HG03045 (cell line): ENCODE results near the gene DENND1B.
"Not testable (repeated sequence)": the region's sequence is repeated elsewhere in the genome, so short reads cannot be mapped to it uniquely, and the experiment has no call there.

Source experiments
- ATAC-seq: cut with Tn5 transposase; IDR thresholded peaks from one replicate; pipeline ENCODE4 v1.9.1; 2021; ENCODE audit warnings: mild to moderate bottlenecking, moderate library complexity; ENCODE audit not compliant: unreplicated experiment

The DENND1B gene

DNA sequence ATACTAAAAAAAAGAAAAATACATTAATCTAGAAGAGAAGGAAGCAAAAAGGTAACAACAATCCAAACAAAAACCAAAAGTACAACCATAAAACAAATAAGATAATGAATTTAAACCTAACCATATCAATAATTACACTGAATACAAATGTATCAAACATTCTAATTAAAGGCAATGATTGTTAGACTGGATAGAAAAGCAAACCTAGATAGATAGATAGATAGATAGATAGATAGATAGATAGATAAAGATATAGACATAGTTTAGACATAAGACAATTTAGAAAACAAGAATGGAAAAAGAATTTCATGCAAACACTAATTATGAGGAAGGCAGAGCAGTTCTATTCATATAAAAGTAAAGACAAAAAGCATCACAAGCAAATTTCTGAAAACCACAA is 24.9 kb downstream of the DENND1B start:
- no peak for ATAC-seq

DNA sequence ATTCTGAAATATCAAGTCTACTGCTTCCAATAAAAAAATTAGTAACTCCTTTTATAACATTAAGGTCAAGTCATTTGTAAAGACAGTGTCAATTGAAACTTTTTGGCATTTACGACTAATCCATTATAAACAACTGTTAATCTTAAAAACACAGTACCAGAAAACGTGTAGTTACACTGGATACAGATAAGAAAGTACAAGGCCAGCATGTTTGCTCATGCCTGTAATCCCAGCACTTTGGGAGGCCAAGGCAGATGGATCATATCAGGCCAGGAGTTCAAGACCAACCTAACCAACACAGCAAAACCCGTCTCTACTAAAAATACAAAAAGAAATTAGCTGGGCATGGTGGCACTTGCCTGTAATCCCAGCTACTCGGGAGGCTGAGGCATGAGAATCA is 29.4 kb downstream of the DENND1B start:
- ATAC-seq, result no peak

DNA sequence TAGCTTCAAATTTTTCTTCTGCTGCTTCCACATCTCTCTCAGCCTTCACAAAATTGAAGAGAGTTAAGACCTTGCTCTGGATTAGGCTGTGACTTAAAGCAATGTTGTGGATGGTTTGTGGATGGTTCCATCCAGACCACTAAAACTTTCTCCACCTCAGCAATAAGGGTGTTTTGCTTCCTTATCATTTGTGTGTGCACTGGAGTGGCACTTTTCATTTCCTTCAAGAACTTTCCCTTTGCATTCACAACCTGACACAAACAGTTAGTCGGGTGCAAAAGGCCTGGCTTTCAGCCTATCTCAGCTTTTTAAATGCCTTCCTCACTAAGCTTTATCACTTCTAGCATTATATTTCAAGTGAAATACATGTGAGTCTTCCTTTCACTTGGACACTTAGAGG is 30.3 kb downstream of the DENND1B start:
- ATAC-seq, result no peak

DNA sequence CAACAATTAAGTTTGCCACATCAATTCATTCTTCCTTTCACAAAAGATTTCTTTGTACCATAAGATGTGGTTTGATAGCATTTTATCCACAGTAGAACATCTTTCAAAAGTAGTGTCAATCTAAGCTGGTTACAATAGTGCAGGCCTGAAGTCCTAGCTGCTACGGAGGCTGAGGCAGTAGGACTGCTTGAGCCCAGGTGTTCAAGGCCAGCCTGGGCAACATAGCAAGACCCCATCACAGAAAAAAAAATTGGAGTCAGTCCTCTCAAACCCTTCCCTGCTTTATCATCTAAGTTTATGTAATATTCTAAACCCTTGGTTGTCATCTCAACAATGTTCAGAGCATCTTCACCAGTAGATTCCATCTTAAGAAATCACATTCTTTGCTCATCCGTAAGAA is 31.7 kb downstream of the DENND1B start:
- ATAC-seq, result no peak

DNA sequence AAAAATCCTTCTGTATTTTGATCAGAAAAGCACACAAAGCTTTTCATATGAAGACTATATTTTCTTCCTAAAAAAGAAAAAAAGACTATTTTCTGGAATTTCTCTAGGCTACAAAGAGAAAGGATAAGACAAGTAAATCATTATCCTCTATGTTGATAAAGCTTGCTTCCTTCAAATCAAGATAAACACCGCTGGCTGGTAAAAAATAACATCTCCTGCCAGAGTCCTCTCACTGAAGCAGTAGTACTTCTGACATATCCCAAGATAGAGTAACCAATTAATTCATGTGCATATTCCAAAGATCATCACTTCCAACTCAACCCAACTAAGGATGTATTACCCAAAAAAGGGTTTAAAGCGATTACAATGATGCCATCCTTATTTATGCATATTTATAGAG is 34.3 kb downstream of the DENND1B start:
- no peak for ATAC-seq

DNA sequence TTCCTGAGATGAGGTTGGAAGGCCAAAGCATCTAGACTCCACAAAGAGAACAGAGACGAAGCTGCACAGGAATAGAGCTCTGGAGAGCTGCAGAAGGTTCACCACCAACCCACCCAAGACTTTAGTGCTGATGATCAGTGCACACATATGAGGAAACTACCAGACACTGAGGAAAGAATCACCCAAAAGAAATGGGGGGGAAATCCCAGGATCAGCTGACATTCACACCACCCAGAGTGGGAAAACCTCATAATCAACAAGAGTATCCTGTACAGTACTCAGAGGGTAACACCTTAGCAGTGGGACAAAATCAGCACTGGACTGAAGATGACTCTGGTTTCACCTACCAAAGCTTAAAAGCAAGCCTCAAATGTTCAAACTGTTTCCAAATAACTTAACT is 36.4 kb downstream of the DENND1B start:
- ATAC-seq, result no peak

DNA sequence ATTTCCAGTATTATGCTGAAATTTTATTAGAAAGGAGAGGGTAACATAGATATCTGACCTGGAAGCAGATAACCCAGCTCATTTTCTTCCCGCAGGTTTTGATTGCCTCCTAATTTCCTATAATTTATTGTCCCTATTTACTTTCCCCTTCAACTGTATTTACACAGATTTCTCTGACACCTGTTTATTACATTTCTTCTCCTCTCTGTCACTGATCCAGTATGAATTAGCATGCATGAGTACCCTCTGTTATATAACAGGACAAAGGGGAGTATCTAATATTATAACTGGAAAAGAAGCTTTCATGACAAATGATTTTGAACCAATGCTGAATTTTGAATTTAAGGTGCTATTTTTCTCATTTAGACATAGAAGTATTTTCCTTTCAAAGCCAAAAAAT is 37.4 kb downstream of the DENND1B start:
- no peak for ATAC-seq

DNA sequence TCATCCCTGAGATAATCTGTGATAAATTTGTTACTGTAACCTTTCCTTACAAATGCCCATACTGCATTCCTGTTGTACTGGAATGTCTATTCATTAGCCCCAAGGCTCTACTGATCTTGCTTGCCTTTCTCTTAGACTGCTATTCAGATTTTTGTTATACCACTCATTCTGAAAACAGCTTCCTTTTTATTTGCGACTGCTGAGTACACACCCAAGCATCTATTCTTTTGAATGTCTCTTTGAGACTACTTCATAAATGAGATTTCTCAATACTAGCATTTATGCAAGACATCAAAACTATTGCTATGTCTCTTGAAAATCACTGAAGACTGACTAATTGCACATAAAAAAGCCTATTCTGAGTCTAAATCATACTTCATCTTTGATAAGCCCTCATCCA is 38.6 kb downstream of the DENND1B start:
- ATAC-seq, result no peak

DNA sequence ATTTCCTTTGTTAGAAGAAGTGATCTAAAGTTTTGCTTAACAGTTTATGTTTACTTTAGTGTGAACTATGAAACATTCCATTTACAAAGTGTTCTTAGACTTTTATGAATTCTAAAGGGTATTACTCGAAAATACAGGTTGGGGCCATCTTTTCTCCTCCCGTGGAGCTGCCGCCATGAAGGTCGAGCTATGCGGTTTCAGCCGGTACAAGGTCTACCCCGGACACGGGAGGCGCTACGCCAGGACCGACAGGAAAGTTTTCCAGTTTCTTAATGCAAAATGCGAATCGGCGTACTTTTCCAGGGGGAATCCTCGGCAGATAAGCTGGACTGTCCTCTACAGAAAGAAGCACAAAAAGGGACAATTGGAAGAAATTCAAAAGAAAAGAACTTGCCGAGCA is 39.8 kb downstream of the DENND1B start:
- ATAC-seq, result no peak

DNA sequence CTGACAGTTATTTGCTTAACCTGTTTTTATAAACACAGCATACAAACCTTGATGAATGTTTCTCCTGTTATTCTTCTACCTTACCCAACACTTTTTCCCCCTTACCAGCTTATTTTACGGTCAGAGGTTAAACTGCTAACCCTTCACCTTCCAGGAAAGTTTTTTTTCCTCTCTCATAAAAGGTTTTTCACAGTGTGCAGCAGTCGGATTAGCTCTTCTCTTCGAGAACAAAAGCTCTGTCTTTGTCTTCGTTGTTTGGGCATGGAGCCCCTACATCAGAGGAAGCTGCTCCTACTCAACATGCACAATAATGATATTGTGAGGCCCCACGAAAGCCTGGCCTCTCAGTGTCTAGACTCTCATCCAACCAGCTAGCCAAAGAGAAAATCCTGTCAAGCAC is 42.0 kb downstream of the DENND1B start:
- no peak for ATAC-seq

DNA sequence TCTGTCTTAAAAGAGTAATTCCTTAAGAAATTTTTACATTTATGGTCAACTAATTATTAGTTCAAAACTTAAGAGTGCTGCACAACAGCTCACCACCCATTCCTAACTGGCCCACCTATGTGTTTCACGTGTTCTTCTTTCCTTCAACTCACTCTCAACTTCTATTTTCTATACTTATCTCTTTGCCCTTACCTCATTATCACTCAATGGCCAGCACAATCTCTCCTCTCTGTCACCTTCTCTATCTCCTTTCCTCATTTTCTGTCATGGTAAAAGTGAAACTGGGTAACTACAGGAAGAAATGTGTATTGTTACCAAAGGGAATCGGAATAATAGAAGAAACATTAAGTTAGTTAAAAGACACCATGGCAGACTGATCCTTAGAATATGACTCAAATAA is 43.1 kb downstream of the DENND1B start:
- no peak for ATAC-seq

DNA sequence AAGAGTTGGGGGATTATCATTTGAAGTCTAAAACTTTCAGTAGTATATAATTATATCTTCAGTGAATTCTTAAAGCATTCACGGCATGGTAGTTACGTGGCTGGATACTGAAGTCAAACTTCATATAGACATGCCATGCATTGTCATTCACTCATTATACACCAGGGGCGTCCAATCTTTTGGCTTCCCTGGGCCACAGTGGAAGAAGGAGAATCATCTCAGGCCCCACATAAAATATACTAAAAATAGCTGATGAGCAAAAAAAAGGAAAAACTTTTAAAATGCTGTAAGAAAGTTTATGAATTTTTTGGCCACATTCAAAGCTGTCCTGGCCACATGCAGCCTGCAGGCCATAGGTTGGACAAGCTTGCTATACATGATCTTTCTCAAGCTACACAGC is 43.8 kb downstream of the DENND1B start:
- no peak for ATAC-seq

DNA sequence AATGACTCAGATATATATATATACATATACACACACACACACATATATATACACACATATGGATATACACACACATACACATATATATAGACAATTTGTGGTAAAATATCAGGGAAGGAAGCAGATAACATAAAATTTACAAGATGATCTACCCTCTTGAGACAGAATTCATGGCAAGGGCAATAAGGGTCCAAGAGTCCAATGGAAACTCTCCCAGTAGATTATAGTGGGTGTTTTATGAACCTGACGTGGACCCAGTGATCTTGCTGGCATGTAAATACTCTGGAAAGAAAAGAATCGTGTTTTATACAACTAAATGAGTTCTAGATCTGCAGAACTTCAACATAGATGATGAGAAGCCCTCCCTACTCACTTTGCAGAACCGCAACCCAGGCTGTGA is 49.3 kb downstream of the DENND1B start:
- ATAC-seq, result no peak

DNA sequence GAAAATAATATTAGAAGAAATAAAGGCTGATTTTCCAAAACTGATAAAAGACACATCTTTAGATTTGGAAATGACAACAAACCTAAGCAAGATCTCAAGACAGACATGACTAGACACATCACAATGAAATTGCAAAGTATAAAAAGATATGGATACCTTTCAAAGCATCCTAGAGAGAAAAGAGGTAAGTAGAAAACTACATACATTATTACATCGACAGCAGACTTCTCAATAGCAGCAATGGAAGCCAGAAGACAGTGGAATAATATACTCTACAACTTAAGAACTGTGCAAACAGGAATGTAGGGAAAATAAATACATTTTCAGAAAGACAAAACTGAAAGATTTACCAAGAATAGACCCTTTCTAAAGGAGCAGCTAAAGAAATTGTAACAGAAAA is 50.2 kb downstream of the DENND1B start:
- no peak for ATAC-seq

DNA sequence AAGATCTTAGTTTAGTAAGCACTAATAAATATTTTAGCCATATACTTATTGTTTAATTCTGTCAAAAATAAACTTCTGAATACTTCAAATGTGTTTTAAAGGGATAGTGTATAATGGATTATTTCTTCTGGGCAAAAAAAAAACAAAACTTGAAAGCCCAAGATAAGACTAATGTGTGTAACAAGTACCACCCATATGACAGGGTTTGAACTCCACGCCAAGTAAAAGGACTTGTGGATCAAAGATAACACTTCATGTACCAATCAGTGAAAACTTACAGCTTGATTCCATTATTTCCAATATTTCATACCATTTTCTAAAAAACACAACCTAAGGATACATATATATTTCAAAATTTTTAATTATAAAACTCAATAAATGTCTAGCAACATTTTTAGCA is 59.5 kb downstream of the DENND1B start:
- no peak for ATAC-seq

DNA sequence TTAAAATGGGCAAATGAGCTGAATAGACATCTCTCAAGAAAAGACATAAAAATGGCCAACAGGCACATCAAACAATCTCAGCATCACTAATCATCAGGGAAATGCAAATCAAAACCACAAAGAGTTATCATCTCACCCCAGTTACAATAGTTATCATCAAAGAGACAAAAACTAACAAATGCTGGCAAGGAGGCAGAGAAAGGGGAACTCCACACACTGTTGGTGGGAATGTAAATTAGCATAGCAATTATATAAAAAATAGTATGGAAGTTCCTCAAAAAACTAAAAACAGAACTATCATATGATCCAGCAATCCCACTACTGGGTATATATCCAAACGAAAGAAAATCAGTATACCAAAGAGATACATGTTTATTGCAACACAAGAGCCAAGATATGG is 68.7 kb downstream of the DENND1B start:
- no peak for ATAC-seq

DNA sequence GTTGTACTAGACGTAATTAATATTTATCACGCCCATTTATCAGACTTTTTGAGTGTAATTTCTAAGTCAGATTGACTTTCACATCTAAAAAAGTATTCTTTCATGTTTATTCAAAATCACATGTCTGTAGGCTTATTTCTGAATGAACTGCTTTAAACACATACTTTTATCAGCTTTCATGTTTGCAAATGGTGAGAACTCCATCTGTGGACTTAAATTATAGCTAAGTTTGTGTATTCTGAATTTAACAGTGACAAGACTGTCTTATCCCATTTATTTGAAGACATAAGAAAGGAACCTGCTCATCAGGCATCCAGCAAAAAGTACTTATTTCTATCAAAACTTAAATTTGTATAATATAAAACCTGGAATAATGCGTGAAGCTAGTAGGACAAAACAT is 69.3 kb downstream of the DENND1B start:
- no peak for ATAC-seq

DNA sequence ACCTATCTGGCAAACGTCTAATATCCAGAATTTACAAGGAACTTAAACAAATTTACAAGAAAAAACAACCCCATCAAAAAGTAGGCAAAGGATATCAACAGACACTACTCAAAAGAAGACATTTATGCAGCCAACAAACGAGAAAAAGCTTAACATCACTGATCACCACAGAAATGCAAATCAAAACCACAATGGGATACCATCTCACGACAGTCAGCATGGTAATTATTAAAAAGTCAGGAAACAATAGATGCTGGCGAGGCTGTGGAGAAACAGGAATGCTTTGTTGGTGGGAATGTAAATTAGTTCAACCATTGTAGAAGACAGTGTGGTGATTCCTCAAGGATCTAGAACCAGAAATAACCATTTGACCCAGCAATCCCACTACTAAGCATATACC is 74.6 kb downstream of the DENND1B start:
- not testable (repeated sequence) for ATAC-seq

DNA sequence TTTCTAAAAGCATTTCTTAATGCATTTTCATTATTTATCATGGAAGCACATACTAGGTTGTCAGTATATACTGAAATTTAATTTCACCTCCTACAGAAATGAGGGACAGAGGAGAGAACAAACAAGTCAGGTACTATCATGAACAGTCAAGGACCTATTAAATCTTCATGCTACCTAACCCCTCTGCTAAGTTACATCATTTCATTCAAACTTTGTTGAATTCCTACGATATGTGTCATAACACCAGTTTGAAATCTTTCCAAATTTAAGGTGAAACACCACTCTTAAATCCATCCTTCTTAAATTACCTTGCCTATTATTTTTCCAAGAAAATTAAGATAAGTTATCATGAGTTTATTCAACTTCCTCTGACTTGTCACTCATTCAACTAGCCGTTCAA is 78.9 kb downstream of the DENND1B start:
- no peak for ATAC-seq

DNA sequence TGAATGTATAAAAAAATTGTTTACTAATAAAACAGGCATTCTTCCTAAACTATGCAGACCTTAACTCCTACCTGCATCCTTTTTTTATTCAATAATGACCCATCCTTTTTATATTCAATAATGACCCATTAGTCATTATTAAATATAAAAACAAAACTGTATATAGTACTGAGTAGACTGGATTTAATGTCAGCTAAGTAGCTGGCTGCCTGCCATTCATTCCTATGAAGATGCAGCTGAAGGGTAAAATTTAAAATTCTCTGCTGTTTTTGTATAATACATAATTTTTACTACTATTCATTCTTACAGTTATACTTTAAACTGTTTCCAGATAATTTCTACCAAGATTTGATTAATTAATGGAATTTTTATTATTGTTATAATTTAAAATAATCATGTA is 79.3 kb downstream of the DENND1B start:
- ATAC-seq, result no peak

DNA sequence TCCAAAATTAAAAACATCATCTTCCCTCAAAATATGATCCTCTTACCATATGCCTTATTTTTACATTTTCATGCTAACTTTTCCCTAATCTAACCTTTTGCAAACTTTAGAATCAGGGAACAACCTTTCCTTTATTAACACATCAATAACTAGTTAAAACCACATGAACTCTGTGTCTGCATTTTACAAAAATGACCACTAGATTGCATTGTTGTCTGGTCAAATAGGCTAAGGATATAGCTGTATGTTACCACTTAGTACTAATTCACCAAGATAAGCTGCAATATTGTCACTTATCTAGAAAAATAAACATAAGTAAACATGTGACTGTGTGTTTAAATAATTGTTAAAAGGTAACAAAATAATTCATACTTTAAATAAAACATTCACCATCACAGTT is 82.3 kb downstream of the DENND1B start:
- ATAC-seq, result no peak

DNA sequence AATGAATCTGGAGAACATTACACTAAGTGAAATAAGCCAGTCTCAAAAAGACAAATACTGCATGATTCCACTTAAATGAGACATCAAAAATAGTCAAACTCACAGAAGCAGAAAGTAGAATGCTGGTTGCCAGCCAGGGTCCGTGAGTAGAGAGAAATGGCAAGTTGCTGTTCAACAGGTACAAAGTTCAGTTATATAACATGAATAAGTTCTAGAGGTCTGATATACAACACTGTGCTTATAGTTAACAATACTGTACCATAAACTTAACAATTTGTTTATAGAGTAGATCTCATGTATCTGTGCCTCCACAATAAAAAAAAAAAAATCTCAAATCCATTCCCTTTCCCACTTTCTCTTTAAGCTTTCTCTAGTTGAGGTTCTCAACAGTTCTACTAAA is 83.5 kb downstream of the DENND1B start:
- ATAC-seq, result no peak

DNA sequence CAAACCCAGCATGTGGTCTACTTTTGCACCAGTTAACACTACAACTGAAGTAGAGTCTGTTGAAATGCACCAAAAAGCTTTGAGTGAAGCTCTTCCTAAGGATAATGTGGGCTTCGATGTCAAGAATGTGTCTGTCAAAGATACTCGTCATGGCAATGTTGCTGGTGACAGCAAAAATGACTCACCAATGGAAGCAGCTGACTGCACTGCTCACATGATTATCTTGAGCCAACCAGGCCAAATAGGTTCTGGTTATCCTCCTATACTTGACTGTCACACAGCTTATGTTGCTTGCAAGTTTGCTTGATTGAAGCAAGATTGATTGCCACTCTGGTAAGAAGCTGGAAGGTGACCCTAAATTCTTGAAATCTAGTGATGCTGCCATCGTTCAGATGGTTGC is 85.2 kb downstream of the DENND1B start:
- ATAC-seq, result no peak

DNA sequence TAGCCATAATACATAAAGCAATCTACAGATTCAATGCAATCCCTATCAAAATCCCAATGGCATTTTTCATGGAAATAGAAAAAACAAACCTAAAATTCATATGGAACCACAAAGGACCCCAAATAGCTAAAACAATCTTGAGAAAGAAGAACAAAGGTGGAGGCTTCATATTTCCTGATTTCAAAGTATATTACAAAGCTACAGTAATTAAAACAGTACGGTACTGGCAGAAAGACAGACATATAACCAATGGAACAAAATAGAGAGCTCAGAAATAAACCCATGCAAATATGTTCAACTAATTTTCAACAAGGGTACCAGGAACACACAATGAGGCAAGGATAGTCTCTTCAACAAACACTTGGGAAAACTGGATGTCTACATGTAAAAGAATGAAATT is 87.0 kb downstream of the DENND1B start:
- no peak for ATAC-seq
